GM19351 (cell line): ENCODE data around the gene ACP4.
"Not testable (repeated sequence)": the region's sequence is repeated elsewhere in the genome, so short reads cannot be mapped to it uniquely, and the experiment has no call there.

Experiments
- ATAC-seq: cut with Tn5 transposase; IDR thresholded peaks from one replicate; pipeline ENCODE4 v1.9.1; 2021; ENCODE audit warnings: mild to moderate bottlenecking, moderate library complexity; ENCODE audit not compliant: unreplicated experiment

Gene ACP4

GRCh38 chr19:50790396-50790795, at the start of gene ACP4:
ACP4 (plus strand) TSS chr19:50790415; CDS start chr19:50790415, 0 bp downstream.
- no peak for ATAC-seq

GRCh38 chr19:50741179-50741933, 48.9 kb upstream of the ACP4 start:
- ATAC-seq = no peak

GRCh38 chr19:50743537-50743936, 46.7 kb upstream of the ACP4 start:
- no peak for ATAC-seq

GRCh38 chr19:50745221-50745620, 45.0 kb upstream of the ACP4 start:
- ATAC-seq = no peak

- ATAC-seq = not testable (repeated sequence)
These were observed 43.1 kb upstream of the ACP4 start for GRCh38 chr19:50747141-50747540.

- ATAC-seq = no peak
These were observed 40.7 kb upstream of the ACP4 start for GRCh38 chr19:50749490-50749889.

- no peak for ATAC-seq
These were observed 40.2 kb upstream of the ACP4 start for GRCh38 chr19:50750010-50750409.

GRCh38 chr19:50753879-50754278, 36.3 kb upstream of the ACP4 start:
- no peak for ATAC-seq

GRCh38 chr19:50756244-50756643, 34.0 kb upstream of the ACP4 start:
- ATAC-seq = not testable (repeated sequence)

- ATAC-seq = not testable (repeated sequence)
These were observed 32.6 kb upstream of the ACP4 start for GRCh38 chr19:50757624-50758023.

GRCh38 chr19:50759076-50759475, 31.1 kb upstream of the ACP4 start:
- ATAC-seq = not testable (repeated sequence)

- ATAC-seq = no peak
These were observed 30.3 kb upstream of the ACP4 start for GRCh38 chr19:50759886-50760285.

GRCh38 chr19:50761501-50761900, 28.7 kb upstream of the ACP4 start:
- not testable (repeated sequence) for ATAC-seq

GRCh38 chr19:50763521-50763920, 26.7 kb upstream of the ACP4 start:
- not testable (repeated sequence) for ATAC-seq

- no peak for ATAC-seq
These were observed 25.8 kb upstream of the ACP4 start for GRCh38 chr19:50764409-50764808.

- not testable (repeated sequence) for ATAC-seq
These were observed 23.5 kb upstream of the ACP4 start for GRCh38 chr19:50766746-50767145.

GRCh38 chr19:50767263-50767662, 23.0 kb upstream of the ACP4 start:
- not testable (repeated sequence) for ATAC-seq

GRCh38 chr19:50768277-50768676, 21.9 kb upstream of the ACP4 start:
- ATAC-seq = no peak

- not testable (repeated sequence) for ATAC-seq
These were observed 20.1 kb upstream of the ACP4 start, which contains the start of gene GPR32 for GRCh38 chr19:50770164-50770563. GPR32 (plus strand) TSS chr19:50770464; CDS start chr19:50770601, 137 bp downstream.

GRCh38 chr19:50770888-50771287, 19.3 kb upstream of the ACP4 start:
- ATAC-seq = no peak

GRCh38 chr19:50772476-50772875, 17.7 kb upstream of the ACP4 start:
- no peak for ATAC-seq

- ATAC-seq = not testable (repeated sequence)
These were observed 17.3 kb upstream of the ACP4 start for GRCh38 chr19:50772912-50773311.

GRCh38 chr19:50773454-50773853, 16.8 kb upstream of the ACP4 start:
- not testable (repeated sequence) for ATAC-seq
